DOHH2 (cell line): Measurements from ENCODE around the gene CAMTA1.

Experiments
- EZH2phosphoT487 ChIP-seq: fragments of 200-600 bp; sonication (generic); IDR thresholded peaks from 2 replicates; pipeline ENCODE4 v1.6.1; 2017; ENCODE audit warnings: borderline replicate concordance, mild to moderate bottlenecking, antibody characterized with exemption, low read length, moderate library complexity, mixed read lengths
- TF ChIP-seq, protein P1 (sequence below): fragments of 200-600 bp; sonication (generic); IDR thresholded peaks from one replicate; pipeline ENCODE4 v1.5.1; 2014; ENCODE audit warnings: antibody characterized with exemption, mild to moderate bottlenecking, low read depth, low read length; ENCODE audit not compliant: poor library complexity, severe bottlenecking

DNA sequence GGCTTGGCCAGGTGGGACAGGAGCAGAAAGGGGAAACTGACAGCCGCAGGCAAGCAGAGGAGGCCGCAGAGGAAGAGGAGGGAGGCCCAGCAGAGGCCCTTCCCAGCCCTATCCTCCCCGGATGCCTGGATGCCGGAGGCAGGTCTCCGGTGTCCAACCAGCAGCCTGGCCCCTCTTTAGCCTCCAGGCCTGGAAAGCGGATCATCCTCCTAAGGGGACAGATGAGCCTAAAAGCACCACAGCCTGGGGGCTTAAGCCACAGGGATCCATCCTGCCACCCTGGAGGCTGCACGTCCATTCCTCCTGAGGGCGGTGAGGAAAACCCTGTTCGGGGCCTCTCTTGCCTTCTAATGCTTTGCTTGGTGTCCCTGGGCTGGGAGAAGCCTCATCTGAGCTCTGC, 651.8 kb downstream of the CAMTA1 start:
- TF ChIP-seq, protein P1, sequence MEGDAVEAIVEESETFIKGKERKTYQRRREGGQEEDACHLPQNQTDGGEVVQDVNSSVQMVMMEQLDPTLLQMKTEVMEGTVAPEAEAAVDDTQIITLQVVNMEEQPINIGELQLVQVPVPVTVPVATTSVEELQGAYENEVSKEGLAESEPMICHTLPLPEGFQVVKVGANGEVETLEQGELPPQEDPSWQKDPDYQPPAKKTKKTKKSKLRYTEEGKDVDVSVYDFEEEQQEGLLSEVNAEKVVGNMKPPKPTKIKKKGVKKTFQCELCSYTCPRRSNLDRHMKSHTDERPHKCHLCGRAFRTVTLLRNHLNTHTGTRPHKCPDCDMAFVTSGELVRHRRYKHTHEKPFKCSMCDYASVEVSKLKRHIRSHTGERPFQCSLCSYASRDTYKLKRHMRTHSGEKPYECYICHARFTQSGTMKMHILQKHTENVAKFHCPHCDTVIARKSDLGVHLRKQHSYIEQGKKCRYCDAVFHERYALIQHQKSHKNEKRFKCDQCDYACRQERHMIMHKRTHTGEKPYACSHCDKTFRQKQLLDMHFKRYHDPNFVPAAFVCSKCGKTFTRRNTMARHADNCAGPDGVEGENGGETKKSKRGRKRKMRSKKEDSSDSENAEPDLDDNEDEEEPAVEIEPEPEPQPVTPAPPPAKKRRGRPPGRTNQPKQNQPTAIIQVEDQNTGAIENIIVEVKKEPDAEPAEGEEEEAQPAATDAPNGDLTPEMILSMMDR: no peak
- no peak for TF ChIP-seq EZH2phosphoT487
